Large intestine (tissue), 3 donors: ENCODE results near the gene RPL22. TPM values are rescaled to one million over a fixed set of nuclear protein-coding genes. Genes with fewer than 3 reads are reported as not detected.

Experiments
- DNase-seq, 2 donors: peaks; one replicate each; pipeline versions ENCODE4 v3.0.0 to v3.0.0-alpha.2; 2013
- H3K27ac ChIP-seq: one replicate; pipeline ENCODE4 v1.5.1; 2013; ENCODE audit warnings: low read length
- H3K27me3 ChIP-seq: 2 replicates; pipeline ENCODE4 v1.6.1; 2013; ENCODE audit warnings: low read length; ENCODE audit not compliant: control insufficient read depth, insufficient read depth
- H3K36me3 ChIP-seq: 2 replicates; pipeline ENCODE4 v1.6.1; 2013; ENCODE audit warnings: low read length; ENCODE audit not compliant: control insufficient read depth, insufficient read depth
- H3K4me1 ChIP-seq: one replicate; pipeline ENCODE4 v1.6.1; 2013; ENCODE audit warnings: low read length; ENCODE audit not compliant: control insufficient read depth, insufficient read depth
- H3K4me3 ChIP-seq: one replicate; pipeline ENCODE4 v1.5.1; 2013; ENCODE audit warnings: low read length
- H3K9me3 ChIP-seq: one replicate; pipeline ENCODE4 v1.6.1; 2013; ENCODE audit warnings: mild to moderate bottlenecking, low read depth, low read length, moderate library complexity; ENCODE audit not compliant: control insufficient read depth
- WGBS: methylation state at CpG from one replicate; pipeline ENCODE4 v1.1.5; 2013; ENCODE audit warnings: low lambda C conversion rate; ENCODE audit not compliant: insufficient coverage; 5-methylcytosine and 5-hydroxymethylcytosine counted together
- polyA plus RNA-seq: library from polyadenylated mRNA; unstranded; fragments of 120-200 nt; gene quantifications from one replicate; pipeline ENCODE4 v1.2.1, GENCODE V29; 2013

Gene RPL22
- polyA plus RNA-seq, 1 donor = 1,131 TPM

DNA sequence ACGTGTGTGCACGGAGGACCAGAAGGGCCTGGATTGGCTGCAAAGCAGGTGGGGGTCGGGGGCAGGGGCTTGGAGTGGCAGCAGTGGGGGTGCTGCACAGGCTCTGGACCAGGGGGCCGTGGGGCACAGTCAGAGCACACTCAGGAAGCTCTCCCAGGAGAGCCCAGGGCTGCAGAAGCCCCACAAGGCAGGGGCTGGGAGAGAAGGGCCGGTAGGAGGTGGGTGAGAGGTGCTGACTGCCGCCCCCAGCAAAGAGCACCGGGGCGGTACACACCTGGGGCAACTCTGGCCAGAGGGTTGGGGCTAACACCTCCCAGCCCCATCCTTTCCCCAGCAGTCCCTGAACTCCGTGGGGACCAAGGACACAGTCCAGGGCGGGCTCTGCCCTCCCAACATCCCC lies 33.2 kb downstream of the RPL22 start:
- Histone ChIP-seq H3K27ac (no peak overlapping the region), H3K4me1 (no peaks in the 10 kb centered on the region), H3K4me3 (no peak overlapping the region), H3K27me3 (peaks cover 24% of the 10 kb centered on the region), H3K36me3 (no peaks in the 10 kb centered on the region), H3K9me3 (no peaks in the 10 kb centered on the region)
- WGBS = no CpG with 5 or more reads among the region's 10 CpGs
- DNase-seq = no peak

DNA sequence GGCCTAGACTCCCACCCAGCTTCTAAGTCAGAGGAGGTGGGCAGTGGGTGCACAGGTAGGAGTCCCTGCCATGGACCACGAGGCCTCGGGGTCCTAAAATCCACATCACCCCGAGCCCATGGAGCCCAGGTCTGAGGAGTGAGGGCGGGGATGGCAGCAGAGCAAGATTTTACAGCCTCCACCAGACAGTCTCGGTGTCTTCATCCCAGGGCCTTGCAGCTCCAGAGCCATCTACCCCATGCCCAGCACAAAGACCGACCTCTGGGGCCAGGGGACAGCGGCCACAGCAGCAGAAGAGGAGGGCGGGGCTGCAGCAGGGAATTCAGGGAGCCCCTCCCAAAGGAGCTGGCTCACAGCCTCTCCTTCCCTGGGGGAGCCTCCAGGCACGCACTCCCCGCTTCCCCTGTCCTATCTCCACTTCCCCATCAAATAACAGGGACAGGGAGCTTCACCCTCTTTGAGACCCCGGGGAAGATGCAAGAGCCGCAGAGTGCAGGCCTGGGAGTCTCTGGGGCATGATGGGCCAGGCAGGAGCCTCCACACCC lies 33.9 kb downstream of the RPL22 start:
- no peaks in the 10 kb centered on the region for H3K4me1 ChIP-seq
- no peaks in the 10 kb centered on the region for H3K9me3 ChIP-seq
- peaks cover 21% of the 10 kb centered on the region for H3K27me3 ChIP-seq
- no peaks in the 10 kb centered on the region for H3K36me3 ChIP-seq
- no CpG with 5 or more reads among the region's 12 CpGs for WGBS
- no peak overlapping the region for H3K4me3 ChIP-seq
- no peak for DNase-seq
- H3K27ac ChIP-seq = no peak overlapping the region

DNA sequence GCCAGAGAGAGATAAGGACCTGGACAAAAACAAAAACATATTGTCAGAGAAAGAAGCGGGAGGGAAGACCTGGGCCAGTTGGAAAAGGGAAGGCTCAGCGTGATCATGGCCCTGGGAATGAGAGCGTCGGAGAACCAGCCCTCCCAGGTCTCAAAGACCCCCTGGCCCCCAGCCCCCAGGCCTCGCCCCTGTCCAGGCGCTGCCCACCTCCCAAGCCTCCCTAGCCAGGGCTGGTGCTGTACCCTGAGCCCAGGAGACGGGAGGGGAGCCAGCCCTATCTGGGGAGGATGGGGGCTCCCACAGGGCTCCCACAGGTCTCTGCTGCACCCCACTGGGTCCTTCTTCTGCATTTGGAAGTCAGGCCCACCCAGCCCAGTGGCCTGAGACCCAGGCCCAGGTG lies 34.4 kb downstream of the RPL22 start:
- no CpG with 5 or more reads among the region's 7 CpGs for WGBS
- no peak for DNase-seq

DNA sequence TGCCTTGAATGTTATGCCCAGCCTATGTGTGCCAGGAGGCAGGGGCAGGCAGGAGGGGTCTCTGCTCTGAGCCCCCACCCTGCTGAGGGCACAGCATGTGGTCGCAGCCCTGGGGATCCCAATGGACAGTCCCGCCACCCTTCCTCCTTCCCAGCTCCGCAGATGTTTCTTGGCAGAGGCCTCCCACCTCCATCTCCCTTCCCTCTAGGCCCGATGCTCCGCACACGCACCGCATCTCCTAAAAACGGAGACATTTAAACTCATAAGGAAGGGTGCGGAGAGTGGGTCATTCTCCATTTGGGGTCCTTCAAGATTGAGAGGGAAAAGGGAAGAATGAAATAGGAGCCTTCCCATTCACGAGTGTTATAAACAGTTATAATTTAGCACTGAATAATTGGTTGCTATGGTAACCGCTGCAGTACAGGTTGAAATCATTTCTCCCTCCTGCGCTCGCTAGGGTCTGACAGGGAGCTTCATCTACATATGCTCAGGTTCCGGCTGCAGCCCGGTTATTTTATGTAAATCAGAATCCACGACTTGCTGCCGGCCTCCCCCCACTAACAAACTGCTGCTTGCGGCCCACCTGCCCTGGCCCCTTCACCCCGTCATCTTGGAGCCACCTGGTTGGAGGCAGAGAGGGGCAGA lies 35.3 kb downstream of the RPL22 start:
- H3K27ac ChIP-seq = no peak overlapping the region
- no peaks in the 10 kb centered on the region for H3K9me3 ChIP-seq
- DNase-seq = no peak
- H3K27me3 ChIP-seq = peaks cover 16% of the 10 kb centered on the region
- no peak overlapping the region for H3K4me3 ChIP-seq
- H3K36me3 ChIP-seq = no peaks in the 10 kb centered on the region
- no peaks in the 10 kb centered on the region for H3K4me1 ChIP-seq
- no CpG with 5 or more reads among the region's 19 CpGs for WGBS

More for the DNA sequence above, 34.4 kb downstream of the RPL22 start:
- Histone ChIP-seq H3K36me3 (no peaks in the 10 kb centered on the region), H3K9me3 (no peaks in the 10 kb centered on the region), H3K4me1 (no peaks in the 10 kb centered on the region), H3K27ac (no peak overlapping the region), H3K27me3 (peaks cover 21% of the 10 kb centered on the region), H3K4me3 (no peak overlapping the region)

DNA sequence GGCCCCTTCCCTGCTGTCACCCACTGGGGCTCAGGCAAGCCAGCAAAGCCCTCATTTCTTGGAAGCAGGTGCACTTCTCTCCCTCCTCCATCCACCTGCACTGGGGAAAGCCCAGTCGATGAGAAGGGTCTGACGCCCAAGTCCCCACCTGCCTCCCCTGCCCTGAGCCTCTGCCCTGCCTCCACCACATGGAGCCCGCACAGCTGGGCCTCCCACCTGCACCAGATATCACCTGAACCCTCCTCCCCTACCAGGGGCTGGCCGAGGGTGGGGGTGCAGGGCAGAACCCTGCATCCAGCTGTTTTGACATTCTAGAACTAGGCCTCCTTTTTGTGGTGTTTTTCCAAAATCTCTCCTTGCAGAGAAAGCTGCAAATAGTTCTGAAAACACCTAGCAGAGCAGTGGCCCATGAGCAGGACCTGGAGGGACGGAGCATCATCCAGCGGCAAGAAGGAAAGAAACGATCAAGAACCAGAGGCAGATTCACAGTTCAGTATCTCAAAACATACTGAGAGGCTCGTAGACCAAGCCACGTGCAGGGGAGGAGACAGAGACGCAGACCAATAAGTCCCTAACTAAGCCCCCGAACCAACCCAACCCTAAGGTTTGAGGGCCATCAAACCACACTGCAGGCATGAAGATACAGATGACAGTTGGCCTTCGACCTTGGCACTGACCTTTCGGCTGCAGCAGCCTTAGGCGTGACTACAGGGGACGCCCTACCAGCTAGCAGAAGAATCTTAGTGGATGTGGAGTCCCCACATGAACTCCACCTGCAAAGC lies 36.0 kb downstream of the RPL22 start:
- no peaks in the 10 kb centered on the region for H3K36me3 ChIP-seq
- no peak for DNase-seq
- WGBS = 100% methylated on average over 1 of the region's 15 CpGs
- peaks cover 16% of the 10 kb centered on the region for H3K27me3 ChIP-seq
- no peaks in the 10 kb centered on the region for H3K4me1 ChIP-seq
- no peaks in the 10 kb centered on the region for H3K9me3 ChIP-seq
- no peak overlapping the region for H3K4me3 ChIP-seq
- H3K27ac ChIP-seq = no peak overlapping the region

DNA sequence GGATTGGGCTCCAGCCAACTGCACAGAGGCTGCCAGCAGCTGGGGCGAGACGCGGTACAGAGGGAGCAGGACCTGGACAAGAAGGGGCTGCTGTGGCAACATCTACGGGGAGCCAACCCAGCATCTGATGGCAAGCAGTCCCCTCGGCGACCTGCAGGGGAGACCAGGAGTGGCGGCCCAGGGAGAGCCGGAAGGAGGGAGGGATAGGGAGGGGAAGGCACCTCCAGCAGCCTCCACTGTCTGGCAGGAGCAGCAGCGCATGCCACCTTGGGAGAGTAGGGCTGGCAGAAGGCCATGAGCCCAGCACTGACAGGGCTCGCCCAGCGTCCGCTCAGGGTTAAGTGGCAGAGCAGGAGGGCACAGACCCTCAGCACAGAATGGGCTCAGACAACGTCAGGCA lies 36.6 kb downstream of the RPL22 start:
- H3K4me1 ChIP-seq = no peaks in the 10 kb centered on the region
- no CpG with 5 or more reads among the region's 13 CpGs for WGBS

DNA sequence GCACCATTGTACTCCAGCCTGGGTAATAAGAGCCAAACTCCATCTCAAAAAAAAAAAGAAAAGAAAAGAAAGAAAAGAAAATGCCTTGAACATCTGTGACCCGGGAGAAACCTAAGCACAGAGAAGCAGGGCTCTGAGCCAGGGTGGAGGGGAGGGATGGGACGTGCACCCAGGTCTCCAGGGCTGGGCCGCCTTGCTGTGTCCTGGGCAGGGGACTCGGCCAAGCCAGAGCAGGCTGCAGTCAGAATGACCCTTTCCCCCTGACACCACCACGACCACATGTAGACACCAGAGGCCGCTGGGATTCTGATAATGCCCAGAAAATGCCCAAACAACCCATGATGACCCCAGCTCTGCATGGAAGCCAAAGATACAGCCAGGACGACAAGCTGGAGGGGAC lies 37.1 kb downstream of the RPL22 start:
- no peak overlapping the region for H3K4me3 ChIP-seq
- peaks cover 16% of the 10 kb centered on the region for H3K27me3 ChIP-seq
- no peak for DNase-seq
- no peaks in the 10 kb centered on the region for H3K36me3 ChIP-seq
- no CpG with 5 or more reads among the region's 7 CpGs for WGBS
- H3K4me1 ChIP-seq = peaks cover 2% of the 10 kb centered on the region
- no peaks in the 10 kb centered on the region for H3K9me3 ChIP-seq
- H3K27ac ChIP-seq = no peak overlapping the region

More for the DNA sequence above, 36.6 kb downstream of the RPL22 start:
- Histone ChIP-seq H3K27me3 (peaks cover 16% of the 10 kb centered on the region), H3K27ac (no peak overlapping the region), H3K9me3 (no peaks in the 10 kb centered on the region), H3K4me3 (no peak overlapping the region), H3K36me3 (no peaks in the 10 kb centered on the region)
- no peak for DNase-seq

DNA sequence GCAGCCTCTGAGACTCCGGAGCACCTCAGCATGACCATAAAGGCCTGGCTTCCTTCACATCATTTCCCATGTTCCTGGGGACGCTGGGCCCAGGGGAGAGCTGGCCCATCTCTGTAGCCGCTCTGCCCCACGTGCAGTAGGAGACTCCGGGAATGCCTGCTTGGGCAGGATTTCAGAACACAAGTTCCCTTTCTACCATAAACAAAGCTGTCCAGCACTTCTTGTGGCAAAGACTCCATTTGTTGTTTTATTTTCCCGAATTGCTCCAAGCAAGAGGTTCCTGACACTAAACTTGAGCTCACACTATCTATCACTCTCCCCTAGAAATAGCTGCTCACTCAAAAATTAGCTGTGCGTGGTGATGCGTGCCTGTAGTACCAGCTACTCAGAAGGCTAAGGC lies 41.2 kb downstream of the RPL22 start:
- Histone ChIP-seq H3K27ac (no peak overlapping the region), H3K27me3 (peaks cover 11% of the 10 kb centered on the region), H3K9me3 (no peaks in the 10 kb centered on the region), H3K36me3 (no peaks in the 10 kb centered on the region), H3K4me1 (peaks cover 3% of the 10 kb centered on the region), H3K4me3 (no peak overlapping the region)
- no CpG with 5 or more reads among the region's 8 CpGs for WGBS
- no peak for DNase-seq

DNA sequence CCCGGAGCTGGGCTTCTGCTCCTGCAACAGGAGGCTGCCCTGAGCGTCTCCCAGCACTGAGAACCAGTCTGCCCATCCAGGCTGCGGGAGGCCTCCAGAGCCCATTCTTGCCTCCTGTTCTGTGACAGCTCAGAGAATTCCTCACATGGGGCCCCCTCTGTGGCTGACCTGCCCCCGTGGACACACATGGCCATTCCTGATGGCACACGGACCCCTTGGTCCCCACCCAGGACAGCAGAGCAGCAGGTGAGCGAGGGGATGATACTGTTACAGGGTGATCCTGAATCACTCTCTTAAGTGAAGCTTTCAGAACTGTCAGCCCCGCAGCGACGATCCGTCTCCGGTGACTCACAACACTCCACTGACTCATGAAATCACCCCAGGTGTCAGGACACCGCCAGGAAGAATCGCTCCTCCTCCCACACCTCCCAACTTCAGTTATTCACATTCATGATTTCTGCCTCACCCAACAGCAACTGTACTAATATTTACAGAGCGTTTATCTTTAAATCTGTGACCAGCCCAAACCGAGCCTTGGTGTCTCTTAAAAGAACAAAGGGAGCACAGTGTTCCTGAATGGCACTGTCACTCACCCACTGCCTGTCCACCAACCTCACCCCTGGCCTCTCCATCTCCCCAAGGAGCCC lies 41.7 kb downstream of the RPL22 start:
- H3K4me3 ChIP-seq = no peak overlapping the region
- WGBS = no CpG with 5 or more reads among the region's 15 CpGs
- H3K4me1 ChIP-seq = peaks cover 3% of the 10 kb centered on the region
- H3K9me3 ChIP-seq = no peaks in the 10 kb centered on the region
- peaks cover 9% of the 10 kb centered on the region for H3K27me3 ChIP-seq
- no peak for DNase-seq
- no peak overlapping the region for H3K27ac ChIP-seq
- no peaks in the 10 kb centered on the region for H3K36me3 ChIP-seq

DNA sequence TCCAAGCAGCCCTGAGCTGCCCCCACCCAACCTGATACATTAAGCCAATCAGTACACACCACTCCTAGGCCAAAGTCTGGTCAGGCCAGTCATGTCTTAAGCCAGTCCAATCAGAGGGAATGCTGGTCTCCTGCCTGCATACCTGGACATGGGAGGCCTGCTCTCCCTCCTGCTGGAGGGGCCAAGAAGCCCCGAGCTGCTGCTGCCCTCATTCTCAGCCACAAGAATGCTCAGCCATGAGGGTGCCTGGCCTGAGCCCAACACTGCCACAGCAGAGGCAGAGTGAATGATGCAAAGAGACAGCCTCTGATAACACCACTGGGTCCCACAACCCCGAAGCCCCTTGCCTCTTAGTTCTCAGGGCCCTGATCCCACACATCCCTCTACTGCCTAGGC lies 42.3 kb downstream of the RPL22 start:
- H3K36me3 ChIP-seq = no peaks in the 10 kb centered on the region
- no CpG with 5 or more reads among the region's 2 CpGs for WGBS
- DNase-seq = no peak
- peaks cover 3% of the 10 kb centered on the region for H3K4me1 ChIP-seq
- no peaks in the 10 kb centered on the region for H3K9me3 ChIP-seq
- no peak overlapping the region for H3K4me3 ChIP-seq
- H3K27me3 ChIP-seq = peaks cover 9% of the 10 kb centered on the region
- no peak overlapping the region for H3K27ac ChIP-seq
